Natural killer cell treated with Interleukin-12 subunit alpha and Interleukin-12 subunit beta and Interleukin-15 and Interleukin-18, amount 100 ng/mL, for 72 hours (primary cell): ENCODE results near the gene DUOXA2. TPM values are rescaled to one million over a fixed set of nuclear protein-coding genes. Genes with fewer than 3 reads are reported as not detected.
A peak's percentile ranks its signal among the peaks of the same experiment; 100 is the strongest.
"Not testable (repeated sequence)": the region's sequence is repeated elsewhere in the genome, so short reads cannot be mapped to it uniquely, and the experiment has no call there.

Experiments used
- ATAC-seq, 2 donors: fragments of 150-1000 bp; cut with Tn5 transposase in 1 of 2; sonication (Bioruptor Pico), chemical (Tn5 transposase) in 1 of 2; 2 replicates each; pipeline ENCODE4 v1.10.0; 2021
- DNase-seq: peaks from one replicate; pipeline ENCODE4 v3.0.0; 2022; ENCODE audit warnings: low spot score
- H3K27ac Mint-ChIP-seq, 2 donors: 1 replicate in 1 of 2; 2 replicates in 1 of 2; pipeline ENCODE4 v1.8.0; 2022; ENCODE audit warnings: mixed read lengths in 2 of 2, mild to moderate bottlenecking in 1 of 2, moderate library complexity in 1 of 2
- H3K27me3 Mint-ChIP-seq, 2 donors: 1 replicate in 1 of 2; 2 replicates in 1 of 2; pipeline ENCODE4 v1.8.0; 2022; ENCODE audit warnings: mixed read lengths in 2 of 2
- H3K36me3 Mint-ChIP-seq: one replicate; pipeline ENCODE4 v1.8.0; 2022; ENCODE audit warnings: mixed read lengths
- H3K4me1 Mint-ChIP-seq, 2 donors: 1 replicate in 1 of 2; 2 replicates in 1 of 2; pipeline ENCODE4 v1.8.0; 2022; ENCODE audit warnings: low read depth in 2 of 2, mixed read lengths in 2 of 2, mild to moderate bottlenecking in 1 of 2
- H3K4me3 Mint-ChIP-seq: one replicate; pipeline ENCODE4 v1.8.0; 2022; ENCODE audit warnings: mixed read lengths
- H3K9me3 Mint-ChIP-seq: 2 replicates; pipeline ENCODE4 v1.8.0; 2022; ENCODE audit warnings: mixed read lengths
- total RNA-seq, 2 donors: library from RNA; stranded (reverse); gene quantifications; one replicate each; pipeline ENCODE4 v1.2.3, GENCODE V29; 2022

Gene DUOXA2
- 1 to 10 TPM in 1 of 2 donors, not detected in 1; 1.6 TPM for total RNA-seq

DNA sequence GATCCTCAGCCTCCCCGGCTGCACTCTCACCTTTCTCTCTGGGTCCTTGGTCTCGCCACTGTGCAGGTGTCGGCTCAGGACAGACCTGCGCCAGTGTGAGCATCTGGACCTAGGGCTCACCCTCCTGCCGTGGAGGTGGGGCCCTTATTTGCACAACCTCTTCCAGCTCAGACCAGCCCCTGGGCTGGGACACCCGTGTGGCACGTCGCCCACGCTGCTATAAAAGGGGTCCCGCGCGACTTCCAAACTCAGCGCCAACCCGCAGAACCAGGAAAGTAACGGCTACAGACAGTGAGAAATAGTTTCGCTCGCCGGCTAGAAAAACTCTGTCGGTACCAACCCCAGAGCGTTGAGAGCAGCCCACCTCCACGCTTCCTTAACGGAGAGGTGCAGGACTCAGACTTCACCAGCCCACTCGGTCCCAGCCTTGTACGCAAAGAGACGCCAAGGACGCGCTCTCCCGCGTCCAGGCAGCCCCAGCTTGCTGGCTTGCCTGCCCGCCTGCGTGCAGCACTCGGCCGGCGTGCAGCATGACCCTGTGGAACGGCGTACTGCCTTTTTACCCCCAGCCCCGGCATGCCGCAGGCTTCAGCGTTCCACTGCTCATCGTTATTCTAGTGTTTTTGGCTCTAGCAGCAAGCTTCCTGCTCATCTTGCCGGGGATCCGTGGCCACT is at the start of gene DUOXA2, which contains the start of gene DUOX2:
DUOXA2 (plus strand) TSS at position 251 of the 675 bp plus-strand sequence; CDS start at position 531, 280 bp downstream.
DUOX2 (minus strand) TSS at position 97 of the 675 bp plus-strand sequence. CDS start 761 bp downstream, outside the sequence.
- H3K4me3 Mint-ChIP-seq = peak within 1 kb of the TSS; percentile 68
- H3K27me3 Mint-ChIP-seq = peaks cover 58 to 66% of the 10 kb centered on the region in 2 donors
- DNase-seq (no peak), ATAC-seq (no peak)
- H3K27ac Mint-ChIP-seq = no peak within 1 kb of the TSS
- H3K4me1 Mint-ChIP-seq = peaks cover 19 to 20% of the 10 kb centered on the region in 2 donors
- H3K36me3 Mint-ChIP-seq = peaks cover 5% of the 10 kb centered on the region
- H3K9me3 Mint-ChIP-seq = no peaks in the 10 kb centered on the region

GRCh38 chr15:45064386-45064785 is 49.7 kb upstream of the DUOXA2 start:
- peaks cover 6% of the 10 kb centered on the region for H3K36me3 Mint-ChIP-seq
- no peak for DNase-seq
- H3K4me3 Mint-ChIP-seq = no peak overlapping the region
- no peak for ATAC-seq
- H3K27ac Mint-ChIP-seq = no peak overlapping the region
- H3K4me1 Mint-ChIP-seq = peaks cover 6 to 8% of the 10 kb centered on the region in 2 donors
- H3K9me3 Mint-ChIP-seq = no peaks in the 10 kb centered on the region
- H3K27me3 Mint-ChIP-seq = no peaks in the 10 kb centered on the region

DNA sequence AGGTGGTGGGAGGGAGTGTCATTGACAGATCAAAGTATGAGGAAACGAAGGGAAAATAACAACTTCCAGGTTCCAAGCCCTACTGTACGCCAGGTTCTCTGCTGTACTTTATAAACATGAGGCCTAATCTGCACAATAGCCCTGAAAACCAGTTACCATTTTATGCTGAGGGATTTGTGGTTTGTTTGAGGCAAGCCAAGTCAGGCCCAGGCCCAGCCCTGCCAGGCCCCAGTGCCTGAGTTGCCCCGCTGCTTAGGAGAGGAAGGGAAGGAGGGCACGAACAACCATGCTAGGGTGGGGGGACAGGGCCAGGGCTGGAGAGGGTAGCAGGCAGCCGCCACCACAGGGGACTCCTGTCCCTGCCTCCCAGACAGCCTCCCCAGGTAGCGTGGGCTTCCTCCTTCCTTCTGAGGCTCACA is 44.2 kb upstream of the DUOXA2 start:
- H3K27ac Mint-ChIP-seq, H3K36me3 Mint-ChIP-seq, H3K4me1 Mint-ChIP-seq, DNase-seq, H3K9me3 Mint-ChIP-seq, H3K27me3 Mint-ChIP-seq, H3K4me3 Mint-ChIP-seq: not testable (repeated sequence)
- ATAC-seq = peak; percentile 4 to 9

- not testable (repeated sequence) for H3K27me3 Mint-ChIP-seq, DNase-seq, H3K27ac Mint-ChIP-seq, H3K4me1 Mint-ChIP-seq, H3K4me3 Mint-ChIP-seq, ATAC-seq, H3K9me3 Mint-ChIP-seq, H3K36me3 Mint-ChIP-seq
These were observed 40.5 kb upstream of the DUOXA2 start for GRCh38 chr15:45073602-45074001.

DNA sequence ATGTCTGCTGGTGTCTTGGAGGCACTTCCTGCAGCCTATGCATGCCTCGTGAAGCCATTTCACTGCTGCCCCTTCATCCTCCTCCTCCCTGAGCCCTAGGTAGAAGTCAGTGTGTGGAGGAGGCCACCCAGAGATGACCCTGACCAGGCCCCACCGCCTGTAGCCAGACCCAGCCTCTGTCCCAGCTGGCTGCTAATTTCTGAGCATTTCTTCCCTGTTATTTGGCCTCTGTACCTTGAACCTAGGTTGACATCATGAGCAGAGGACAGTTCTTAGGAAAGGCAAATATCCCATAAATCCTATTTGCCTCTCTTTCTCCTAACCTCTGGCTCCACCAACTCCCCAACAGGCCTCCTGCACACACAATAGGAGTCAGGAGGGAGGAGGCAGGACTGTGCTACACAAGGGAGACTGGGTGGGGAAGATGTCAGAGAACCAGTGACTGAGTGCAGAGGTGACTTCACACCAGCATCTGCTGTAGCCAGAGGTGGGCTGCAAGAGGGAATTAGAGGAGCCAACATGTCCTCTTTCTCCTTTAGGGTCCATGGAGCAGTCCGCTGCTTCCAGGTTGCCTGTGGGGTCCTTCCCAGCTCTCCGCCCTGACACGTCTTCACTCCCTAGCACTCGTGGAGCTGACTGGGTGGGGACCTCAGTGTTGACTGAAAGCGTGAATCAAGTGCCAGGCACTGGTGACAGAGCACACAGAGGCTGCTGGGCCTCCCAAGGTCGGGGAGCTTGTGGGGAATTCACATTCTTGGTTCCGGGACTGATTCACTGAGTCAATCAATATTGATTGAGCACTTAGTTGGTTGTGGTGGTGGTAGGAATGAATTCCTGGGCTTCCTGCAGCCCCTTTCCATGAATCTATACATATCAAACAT is 38.4 kb upstream of the DUOXA2 start:
- H3K4me3 Mint-ChIP-seq, DNase-seq, H3K27ac Mint-ChIP-seq, H3K9me3 Mint-ChIP-seq, H3K27me3 Mint-ChIP-seq, H3K36me3 Mint-ChIP-seq, ATAC-seq, H3K4me1 Mint-ChIP-seq: not testable (repeated sequence)

DNA sequence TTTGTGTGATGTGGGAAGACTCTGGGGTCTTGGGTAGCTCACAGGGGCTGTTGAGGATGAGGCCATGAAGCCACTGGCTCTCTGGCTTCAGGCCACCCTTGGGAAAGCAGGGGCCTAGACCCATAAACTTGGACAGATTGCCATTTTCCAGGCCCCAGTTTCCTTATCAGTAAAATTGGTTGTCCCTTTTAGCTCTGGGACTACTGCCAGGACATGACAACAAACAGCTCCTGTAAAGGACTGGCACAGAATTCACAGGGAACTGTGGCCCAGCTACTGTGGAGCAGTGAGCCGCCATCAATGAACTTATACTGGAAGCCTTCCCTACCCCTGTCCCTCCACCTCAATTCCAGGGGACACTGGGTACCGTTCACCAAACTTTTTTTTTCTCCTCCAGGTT is 36.7 kb upstream of the DUOXA2 start:
- ATAC-seq, H3K36me3 Mint-ChIP-seq, H3K27me3 Mint-ChIP-seq, DNase-seq, H3K4me3 Mint-ChIP-seq, H3K4me1 Mint-ChIP-seq, H3K9me3 Mint-ChIP-seq, H3K27ac Mint-ChIP-seq: not testable (repeated sequence)

DNA sequence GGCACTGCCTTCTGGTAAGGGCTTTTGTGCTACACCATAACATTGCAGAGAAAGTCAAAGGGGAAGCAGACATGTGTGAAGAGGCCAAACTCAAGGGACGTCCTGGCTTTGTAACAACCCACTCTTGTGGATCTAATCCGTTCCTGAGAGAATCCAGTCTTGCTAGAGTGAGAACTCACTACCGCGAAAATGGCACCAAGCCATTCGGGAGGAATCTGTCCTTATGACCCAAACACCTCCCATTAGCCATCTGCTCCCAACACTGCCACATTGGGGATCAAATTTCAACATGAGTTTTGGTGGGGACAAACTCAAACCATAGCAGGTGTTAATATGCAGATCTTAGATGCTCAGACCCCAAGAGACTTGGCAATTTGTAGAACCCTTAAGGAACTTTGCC is 34.9 kb upstream of the DUOXA2 start:
- not testable (repeated sequence) for H3K4me3 Mint-ChIP-seq, H3K9me3 Mint-ChIP-seq, DNase-seq, H3K27ac Mint-ChIP-seq, H3K4me1 Mint-ChIP-seq, H3K36me3 Mint-ChIP-seq, ATAC-seq
- peaks cover 5 to 12% of the 10 kb centered on the region in 2 donors for H3K27me3 Mint-ChIP-seq

- H3K36me3 Mint-ChIP-seq, DNase-seq, ATAC-seq, H3K4me3 Mint-ChIP-seq, H3K9me3 Mint-ChIP-seq, H3K4me1 Mint-ChIP-seq, H3K27ac Mint-ChIP-seq: not testable (repeated sequence)
- peaks cover 8 to 16% of the 10 kb centered on the region in 2 donors for H3K27me3 Mint-ChIP-seq
These were observed 34.4 kb upstream of the DUOXA2 start for GRCh38 chr15:45079628-45080246.

DNA sequence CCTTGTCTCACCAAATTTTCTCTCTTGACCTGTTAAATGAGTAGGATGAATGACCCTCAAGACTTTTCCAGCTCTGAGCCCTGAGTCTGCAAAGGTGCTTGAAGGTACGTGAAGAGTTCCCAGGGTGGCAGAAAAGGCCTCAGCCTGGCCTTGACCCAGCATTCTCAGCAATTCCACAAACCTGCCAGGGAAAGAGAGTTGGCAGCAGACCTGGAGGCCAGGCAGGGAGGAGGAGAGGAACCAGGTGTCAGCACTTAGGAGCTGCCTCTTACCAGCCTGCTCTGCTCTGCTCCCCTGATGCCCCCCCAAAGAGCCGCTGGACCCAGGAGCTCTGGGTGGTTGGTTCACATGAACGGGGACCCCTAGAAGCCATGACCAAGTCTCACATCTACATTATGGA is 33.5 kb upstream of the DUOXA2 start:
- H3K4me1 Mint-ChIP-seq, DNase-seq, H3K36me3 Mint-ChIP-seq, ATAC-seq, H3K27ac Mint-ChIP-seq, H3K4me3 Mint-ChIP-seq, H3K9me3 Mint-ChIP-seq: not testable (repeated sequence)
- peaks cover 8 to 16% of the 10 kb centered on the region in 2 donors for H3K27me3 Mint-ChIP-seq

DNA sequence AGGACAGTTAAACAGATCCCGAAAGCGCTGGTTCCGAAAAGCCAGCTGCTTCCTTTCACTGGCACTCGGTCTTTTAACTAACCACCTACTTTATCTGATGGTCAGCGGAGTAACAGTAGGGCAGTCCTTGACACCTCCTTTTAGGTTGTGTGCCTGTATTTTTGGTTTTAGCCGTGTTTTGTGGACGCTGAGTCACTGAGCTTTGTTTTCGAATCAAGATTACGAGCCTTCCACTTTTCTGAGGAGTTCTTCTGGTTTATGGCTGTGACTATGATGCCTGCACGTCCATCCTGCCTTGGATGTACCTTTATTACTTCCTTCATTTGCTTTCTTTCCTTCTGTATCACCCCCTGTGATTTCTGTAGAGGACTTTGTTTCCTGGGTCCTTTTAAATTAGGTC is 31.7 kb upstream of the DUOXA2 start:
- not testable (repeated sequence) for H3K27ac Mint-ChIP-seq, DNase-seq, H3K4me1 Mint-ChIP-seq, H3K4me3 Mint-ChIP-seq, H3K9me3 Mint-ChIP-seq, H3K36me3 Mint-ChIP-seq
- ATAC-seq = peak in 1 of 2 donors; percentile 57
- H3K27me3 Mint-ChIP-seq = peaks cover 11 to 22% of the 10 kb centered on the region in 2 donors

DNA sequence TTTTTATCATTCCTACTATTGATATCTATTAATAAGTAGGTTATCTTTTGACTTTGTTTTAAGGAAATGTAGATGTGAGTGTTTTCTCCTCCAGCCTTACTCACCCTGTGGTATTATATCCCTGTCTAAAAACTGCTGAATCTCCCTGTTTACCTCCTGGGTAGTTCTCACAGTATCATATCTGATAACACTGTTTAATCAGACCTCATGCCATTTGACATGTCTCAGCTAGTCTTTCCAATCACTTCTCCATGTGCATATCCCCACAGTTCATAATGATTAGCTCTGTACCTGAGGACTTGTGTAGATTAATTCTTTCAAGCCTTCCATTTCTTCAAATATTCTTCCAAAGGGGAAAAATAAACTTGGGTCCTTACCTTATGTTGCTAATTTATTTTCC is 30.9 kb upstream of the DUOXA2 start:
- no peak overlapping the region for H3K27ac Mint-ChIP-seq

GRCh38 chr15:45084163-45084562 is 30.0 kb upstream of the DUOXA2 start:
- DNase-seq (no peak), ATAC-seq (no peak)
- H3K36me3 Mint-ChIP-seq = no peaks in the 10 kb centered on the region
- peaks cover 11 to 23% of the 10 kb centered on the region in 2 donors for H3K27me3 Mint-ChIP-seq
- no peaks in the 10 kb centered on the region for H3K4me1 Mint-ChIP-seq
- H3K27ac Mint-ChIP-seq = no peak overlapping the region
- no peak overlapping the region for H3K4me3 Mint-ChIP-seq
- H3K9me3 Mint-ChIP-seq = no peaks in the 10 kb centered on the region

More for the DNA sequence above, 30.9 kb upstream of the DUOXA2 start:
- no peak for ATAC-seq
- Mint-ChIP-seq H3K36me3 (no peaks in the 10 kb centered on the region), H3K4me3 (no peak overlapping the region), H3K9me3 (no peaks in the 10 kb centered on the region), H3K4me1 (no peaks in the 10 kb centered on the region), H3K27me3 (peaks cover 9 to 23% of the 10 kb centered on the region in 2 donors)
- no peak for DNase-seq

DNA sequence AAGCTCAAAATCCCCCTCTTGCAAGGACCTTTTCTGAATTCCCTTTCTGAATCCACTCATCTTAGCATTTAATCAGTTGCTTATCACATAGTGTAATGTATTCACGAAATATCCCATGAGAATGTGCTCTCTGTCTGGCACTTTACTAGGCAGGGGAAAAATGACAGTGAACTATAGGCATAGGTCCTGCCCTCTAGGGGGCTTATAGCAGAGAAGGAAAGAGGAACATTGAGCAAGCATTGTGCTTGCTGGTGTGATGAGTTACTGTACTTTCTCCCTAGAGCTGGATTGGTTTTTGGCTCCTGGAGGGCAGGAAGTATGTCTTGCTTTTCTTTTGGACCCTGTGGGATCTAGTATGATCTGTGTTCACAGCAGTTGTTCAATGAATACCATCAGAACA is 26.6 kb upstream of the DUOXA2 start:
- Mint-ChIP-seq H3K27me3 (peaks cover 23 to 45% of the 10 kb centered on the region in 2 donors), H3K27ac (no peak overlapping the region)
- no peak for ATAC-seq

More for the DNA sequence above, 26.6 kb upstream of the DUOXA2 start:
- H3K4me1 Mint-ChIP-seq = no peaks in the 10 kb centered on the region
- DNase-seq = no peak
- no peak overlapping the region for H3K4me3 Mint-ChIP-seq
- no peaks in the 10 kb centered on the region for H3K36me3 Mint-ChIP-seq
- H3K9me3 Mint-ChIP-seq = no peaks in the 10 kb centered on the region
